HG03575 (cell line): ENCODE measurements around the gene RRM2.

Experiments
- ATAC-seq: cut with Tn5 transposase; IDR thresholded peaks from one replicate; pipeline ENCODE4 v1.9.1; 2021; ENCODE audit not compliant: unreplicated experiment, insufficient number of reproducible peaks, low FRiP score; ENCODE audit errors: extremely low read depth

The RRM2 gene

GRCh38 chr2:10164601-10165000 is 42.1 kb downstream of the RRM2 start:
- no peak for ATAC-seq

- ATAC-seq: no peak
Measured at GRCh38 chr2:10165282-10165681, 42.7 kb downstream of the RRM2 start.

GRCh38 chr2:10165861-10166675 is 43.5 kb downstream of the RRM2 start:
- no peak for ATAC-seq

DNA sequence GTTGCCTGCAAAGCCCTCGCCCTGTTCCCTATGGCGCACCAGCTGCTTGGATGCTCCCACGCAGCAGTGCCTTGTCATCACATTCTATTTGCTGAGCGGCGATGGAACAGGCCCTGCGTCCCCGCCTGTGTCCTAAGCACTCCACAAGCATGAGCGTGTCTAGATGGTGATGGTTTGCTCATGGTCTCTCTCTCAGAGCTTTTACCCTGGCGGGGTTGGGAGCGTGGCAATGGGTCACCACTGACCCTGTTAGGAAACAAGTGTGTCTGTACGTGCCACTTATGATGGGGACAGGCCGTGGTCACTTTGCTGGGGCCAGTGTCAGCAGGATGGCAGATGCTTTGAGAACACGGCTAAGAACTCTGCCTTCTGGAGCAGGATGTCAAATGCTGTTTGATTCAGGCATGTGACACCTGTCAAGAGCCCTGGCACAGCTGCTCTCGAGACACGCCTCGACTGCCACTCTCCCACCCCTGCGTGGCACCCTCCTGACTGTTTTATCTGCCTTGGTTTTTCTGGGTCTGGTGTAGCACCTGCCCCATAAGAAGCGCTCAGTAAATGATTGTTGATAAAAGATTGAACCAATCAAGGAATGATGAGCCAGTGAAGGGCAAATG is 44.2 kb downstream of the RRM2 start:
- ATAC-seq: no peak

DNA sequence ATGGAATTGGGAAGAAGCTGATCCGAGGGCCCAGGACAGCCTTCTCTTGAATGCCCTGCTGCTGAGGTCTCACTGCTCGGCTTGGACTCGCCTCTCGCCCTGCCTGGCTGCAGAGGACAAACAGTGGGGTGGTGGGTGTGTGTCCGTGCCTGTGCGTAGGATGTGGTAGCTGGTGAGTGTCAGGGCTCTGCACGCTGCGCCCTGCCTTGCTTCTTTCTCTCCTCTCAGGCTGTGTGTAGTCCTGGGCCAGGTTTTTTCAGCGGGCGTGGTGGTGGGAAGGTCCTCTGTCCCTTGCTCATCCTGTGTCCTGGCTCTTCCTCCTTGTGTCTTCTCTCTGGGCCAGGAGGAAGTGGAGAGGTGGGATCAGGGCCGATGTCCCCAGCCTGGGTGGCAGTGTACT is 44.8 kb downstream of the RRM2 start:
- ATAC-seq: no peak

DNA sequence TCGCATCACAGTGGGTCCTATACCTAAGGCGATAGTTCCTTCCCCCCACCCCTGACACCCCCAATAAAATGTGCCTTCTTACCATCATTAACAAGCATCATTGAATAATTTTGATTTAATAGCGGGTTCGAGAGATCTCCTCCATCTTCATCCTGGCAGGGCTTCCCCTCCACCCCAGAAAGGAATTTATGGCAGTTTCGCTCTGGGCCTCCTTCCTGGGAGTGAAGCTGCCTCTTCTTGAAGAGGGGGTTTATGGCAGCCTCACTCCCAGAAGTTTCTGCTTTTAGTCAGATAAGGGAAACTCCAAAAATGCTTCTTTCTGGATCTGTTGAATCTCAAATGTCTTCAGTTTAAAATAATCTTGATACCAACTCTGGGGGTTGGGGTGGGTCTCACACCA is 45.7 kb downstream of the RRM2 start:
- ATAC-seq: no peak

DNA sequence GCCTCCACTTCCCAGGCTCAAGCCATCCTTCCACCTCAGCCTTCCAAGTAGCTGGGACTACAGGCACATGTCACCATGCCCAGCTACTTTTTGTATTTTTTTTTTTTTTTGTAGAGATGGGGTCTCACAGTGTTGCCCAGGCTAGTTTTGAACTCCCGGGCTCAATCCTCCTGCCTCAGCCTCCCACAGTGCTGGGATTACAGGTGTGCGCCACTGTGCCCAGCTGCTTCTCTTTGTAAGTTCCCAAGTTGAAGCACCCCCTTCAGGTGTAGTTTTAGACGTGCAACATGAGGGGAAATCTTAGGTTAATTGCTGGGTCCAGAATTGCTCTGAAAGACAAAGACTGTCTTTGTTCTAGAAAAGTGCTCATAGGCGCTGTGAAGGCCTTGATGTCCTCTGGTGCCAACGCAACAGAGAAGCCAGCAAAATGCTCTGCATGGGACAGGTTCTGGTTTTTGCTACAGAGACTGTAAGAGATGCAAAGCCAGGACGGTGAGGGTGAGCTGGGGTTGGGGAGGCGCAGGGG is 46.6 kb downstream of the RRM2 start:
- no peak for ATAC-seq

DNA sequence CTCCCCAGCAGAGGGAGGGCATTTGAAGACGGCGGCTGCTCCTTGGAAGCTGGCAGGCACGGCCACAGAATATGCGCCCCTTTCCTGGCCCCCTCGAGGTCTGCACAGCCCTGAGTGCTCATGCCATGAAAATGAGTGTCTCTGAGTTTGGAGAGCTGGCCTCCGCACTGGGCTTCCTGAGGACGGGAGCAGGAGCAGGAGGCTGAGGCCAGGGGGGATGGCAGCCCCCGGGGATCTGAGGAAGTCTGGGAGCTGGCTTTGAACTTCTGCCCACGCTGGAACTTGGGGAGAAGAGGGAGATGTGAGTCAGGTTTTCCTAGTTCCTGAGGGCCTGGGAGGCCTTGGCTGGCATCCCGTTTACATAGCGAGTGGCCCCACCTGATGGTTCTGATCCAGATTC is 47.0 kb downstream of the RRM2 start:
- no peak for ATAC-seq

DNA sequence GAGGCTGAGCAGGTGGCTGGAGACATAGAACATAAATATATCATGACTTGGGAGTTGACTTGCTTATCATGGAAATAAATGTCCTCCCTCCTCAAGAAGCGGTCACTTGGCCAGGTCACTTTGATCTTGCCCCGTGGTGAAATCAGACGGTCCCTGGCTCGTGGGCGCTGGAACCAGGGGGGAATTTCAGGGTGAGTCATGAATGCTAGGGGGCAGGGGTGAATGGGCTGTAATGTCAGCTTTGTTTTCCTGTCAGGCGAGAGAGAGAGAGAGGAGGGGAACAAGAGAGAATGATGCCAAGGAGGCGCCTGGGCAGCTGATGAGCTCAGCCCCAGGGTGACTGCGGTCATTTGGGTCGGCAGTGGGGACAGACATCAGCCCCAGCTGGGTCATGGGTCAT is 47.7 kb downstream of the RRM2 start:
- ATAC-seq: no peak

DNA sequence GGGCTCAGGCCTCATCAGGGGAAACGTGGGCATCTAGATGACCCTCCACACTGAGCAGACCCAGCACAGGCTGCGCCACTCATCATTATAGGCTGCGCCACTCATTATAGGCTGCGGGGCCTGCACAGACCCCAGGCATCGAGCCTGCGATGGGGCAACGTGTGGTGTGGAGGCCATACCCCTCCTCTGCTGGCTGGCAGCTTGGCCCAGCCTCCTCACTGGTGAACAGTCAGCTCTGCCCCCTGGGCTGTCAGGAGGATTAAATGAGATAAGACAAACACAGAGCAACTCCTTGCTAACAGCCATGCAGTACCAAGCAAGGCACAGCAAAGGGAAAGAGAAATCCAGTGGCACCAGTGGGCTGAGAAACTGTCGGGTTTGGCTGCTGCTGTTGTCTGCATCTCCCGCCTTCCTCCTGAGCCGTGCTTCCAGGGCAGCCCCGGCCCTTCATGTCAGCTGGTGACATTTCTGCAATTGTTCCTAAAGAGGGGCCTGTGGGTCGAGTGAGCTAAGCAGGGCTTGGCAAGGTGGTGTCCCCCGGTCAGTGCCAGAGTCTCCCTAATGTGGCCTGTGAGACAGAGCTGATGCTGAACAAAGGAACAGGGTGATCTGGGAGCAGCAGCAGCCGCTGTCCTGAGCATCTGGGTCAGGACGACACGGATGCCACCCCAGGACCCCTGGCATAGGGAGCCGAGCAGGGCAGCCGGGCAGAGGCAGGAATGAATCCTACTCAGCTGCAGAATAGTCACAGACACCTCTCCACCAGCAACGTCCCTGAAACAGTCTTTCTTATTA is 48.7 kb downstream of the RRM2 start:
- ATAC-seq: no peak

DNA sequence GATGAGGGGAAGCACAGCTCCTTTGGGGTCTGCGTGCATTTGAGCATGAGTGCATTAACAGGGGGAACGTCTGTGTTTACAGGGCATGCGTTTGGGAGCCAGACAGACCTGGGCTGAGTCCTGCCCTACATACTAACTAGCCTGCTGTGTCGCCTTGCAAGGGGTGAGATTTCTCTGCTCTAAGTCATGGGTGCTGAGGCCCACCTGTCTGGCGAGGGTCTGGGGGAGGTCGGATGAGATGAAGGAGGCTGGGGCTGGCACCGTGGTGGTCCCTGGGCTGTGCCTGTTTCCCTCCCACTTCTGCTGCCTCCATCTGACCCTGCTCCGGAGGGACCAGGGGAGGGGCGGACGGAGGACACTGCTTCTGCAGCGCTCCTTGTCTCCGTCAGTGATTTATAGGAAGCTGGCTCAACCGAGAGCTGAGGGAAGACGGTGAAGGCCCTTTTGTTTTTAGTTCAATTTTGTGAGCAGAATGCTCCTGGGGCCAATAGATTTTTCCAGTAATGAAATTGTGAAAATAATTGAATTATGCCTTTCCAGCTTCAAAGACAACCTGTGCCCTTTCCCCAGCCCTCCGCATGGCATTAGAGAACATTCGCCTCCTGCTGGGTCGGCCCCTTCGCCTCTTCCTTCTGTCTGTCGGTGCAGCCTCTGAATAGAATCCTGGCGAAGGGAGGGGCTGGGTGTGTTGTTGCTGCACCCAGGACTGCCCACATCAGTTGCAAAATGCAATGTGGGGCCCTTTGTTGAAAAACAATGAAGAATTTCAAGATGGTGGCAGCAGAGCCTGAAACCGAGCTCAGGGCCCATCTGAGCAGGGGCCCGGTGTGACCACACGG is 49.7 kb downstream of the RRM2 start:
- ATAC-seq: no peak

- ATAC-seq: no peak
Measured at GRCh38 chr2:10173258-10174005, 50.9 kb downstream of the RRM2 start.

GRCh38 chr2:10174173-10174572 is 51.6 kb downstream of the RRM2 start:
- no peak for ATAC-seq

DNA sequence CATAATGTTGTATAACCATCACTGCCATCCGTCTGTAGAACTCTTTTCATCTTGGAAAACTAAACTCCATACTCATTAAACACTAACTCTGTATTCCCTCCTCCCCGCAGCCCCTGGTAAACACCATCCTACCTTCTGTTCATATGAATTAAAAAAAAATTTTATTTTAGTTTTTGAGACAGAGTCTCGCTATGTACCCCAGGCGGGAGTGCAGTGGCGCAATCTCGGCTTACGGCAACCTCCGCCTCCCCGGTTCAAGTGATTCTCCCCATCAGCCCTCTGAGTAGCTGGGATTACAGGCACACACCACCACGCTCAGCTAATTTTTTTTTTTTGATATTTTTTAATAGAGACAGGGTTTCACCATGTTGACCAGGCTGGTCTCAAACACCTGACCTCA is 52.9 kb downstream of the RRM2 start:
- ATAC-seq: no peak

- no peak for ATAC-seq
Measured at GRCh38 chr2:10178751-10179150, 56.2 kb downstream of the RRM2 start.

DNA sequence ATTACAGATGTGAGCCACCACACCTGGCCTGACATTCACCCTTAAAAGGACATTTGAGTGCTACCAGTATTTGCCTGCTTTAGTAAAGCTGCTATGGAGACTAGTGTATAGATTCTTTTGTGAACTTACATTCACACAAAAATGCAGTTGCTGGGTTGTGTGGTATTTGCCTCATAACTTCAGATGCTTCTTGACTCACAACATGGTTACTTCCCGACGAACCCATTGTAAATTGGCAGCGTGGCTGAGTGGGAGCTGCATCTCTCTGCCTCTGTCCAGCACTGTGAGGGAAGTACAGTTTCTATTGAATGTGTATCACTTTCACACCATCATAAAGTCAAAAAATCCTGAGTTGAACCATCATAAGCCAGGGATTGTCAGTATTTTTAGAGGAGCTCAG is 56.9 kb downstream of the RRM2 start:
- no peak for ATAC-seq

DNA sequence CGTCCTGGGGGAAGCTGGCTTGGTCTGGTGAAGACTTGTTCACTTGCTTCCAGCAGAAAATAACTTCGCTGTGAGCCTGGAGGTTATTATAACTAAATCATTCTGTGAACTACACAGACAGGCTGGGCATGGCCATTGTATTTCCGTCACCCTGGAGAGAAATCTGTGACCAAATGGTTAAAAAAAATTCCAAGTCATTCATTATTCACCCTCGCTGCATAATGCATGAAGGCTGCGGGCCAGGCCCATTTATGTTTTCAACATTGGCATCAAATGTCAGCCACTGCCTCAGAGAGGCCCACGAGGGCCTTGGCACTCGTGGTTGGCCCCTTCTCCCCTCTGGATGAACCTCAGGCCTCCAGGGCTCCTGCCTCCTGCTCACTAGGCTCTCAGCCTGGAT is 57.7 kb downstream of the RRM2 start:
- no peak for ATAC-seq
